ENCODE data around the gene APP. TPM values are rescaled to one million over a fixed set of nuclear protein-coding genes. Genes with fewer than 3 reads are reported as not detected.

Gene APP
- total and polyA plus RNA-seq, 3 donors from 2014 or later: 390 to 670 (median 409) TPM

DNA sequence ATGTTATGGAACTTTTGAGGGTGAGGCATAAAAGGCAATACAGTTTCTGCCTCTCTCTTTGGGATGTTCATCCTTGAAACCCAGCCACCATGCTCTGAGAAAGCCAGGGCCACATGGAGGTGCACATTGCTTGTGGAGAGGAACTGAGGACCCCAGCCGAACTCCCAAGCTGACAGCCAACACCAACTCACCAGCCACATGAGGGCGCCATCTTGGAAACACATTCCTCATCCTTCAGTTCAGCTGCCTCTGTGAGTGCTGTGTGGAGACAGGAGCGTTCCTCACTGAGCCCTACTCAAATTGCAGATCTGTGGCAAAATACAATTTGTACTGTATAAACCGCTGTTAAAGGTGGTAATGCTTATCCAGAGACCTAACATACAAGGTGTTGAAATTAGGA is 298.3 kb downstream of the APP start:
- H3K27ac ChIP-seq: no peak overlapping the region
- no peaks in the 10 kb centered on the region for H3K4me1 ChIP-seq
- intact Hi-C loops (cut with DNase I; ENCODE audit: low total_unique reads): no loop called here
- TF ChIP-seq POLR2A (IDR thresholded peaks at IDR 0.05) (no peak), CTCF (IDR thresholded peaks at IDR 0.05) (no peak)
- WGBS, 2 donors: 65 to 78% methylated on average over 4 of the region's 4 CpGs
- H3K27me3 ChIP-seq: no peaks in the 10 kb centered on the region
- DNase-seq: no peak
- H3K9me3 ChIP-seq: no peaks in the 10 kb centered on the region
- H3K36me3 ChIP-seq (ENCODE audit: low read depth, missing control alignments): no peaks in the 10 kb centered on the region
- no peak overlapping the region for H3K4me3 ChIP-seq

GRCh38 chr21:25871566-25871965 is 299.0 kb downstream of the APP start:
- Histone ChIP-seq H3K27ac (no peak overlapping the region), H3K4me1 (no peaks in the 10 kb centered on the region), H3K36me3 (ENCODE audit: low read depth, missing control alignments) (no peaks in the 10 kb centered on the region), H3K27me3 (no peaks in the 10 kb centered on the region), H3K4me3 (no peak overlapping the region), H3K9me3 (no peaks in the 10 kb centered on the region)
- TF ChIP-seq POLR2A (IDR thresholded peaks at IDR 0.05) (no peak), CTCF (IDR thresholded peaks at IDR 0.05) (no peak)
- peak; percentile 37 for DNase-seq
- intact Hi-C loops (cut with DNase I; ENCODE audit: low total_unique reads): no loop called here
- WGBS, 2 donors: 57 to 87% methylated on average over 3 of the region's 3 CpGs

GRCh38 chr21:25870084-25870483 is 300.5 kb downstream of the APP start:
- WGBS, 2 donors: 66% methylated on average over 4 of the region's 4 CpGs
- Histone ChIP-seq H3K36me3 (ENCODE audit: low read depth, missing control alignments) (no peaks in the 10 kb centered on the region), H3K4me1 (no peaks in the 10 kb centered on the region), H3K27me3 (no peaks in the 10 kb centered on the region), H3K27ac (no peak overlapping the region), H3K9me3 (no peaks in the 10 kb centered on the region), H3K4me3 (no peak overlapping the region)
- DNase-seq: no peak
- no peak for TF ChIP-seq POLR2A (IDR thresholded peaks at IDR 0.05)
- no peak for TF ChIP-seq CTCF (IDR thresholded peaks at IDR 0.05)
- intact Hi-C loops (cut with DNase I; ENCODE audit: low total_unique reads): no loop called here

DNA sequence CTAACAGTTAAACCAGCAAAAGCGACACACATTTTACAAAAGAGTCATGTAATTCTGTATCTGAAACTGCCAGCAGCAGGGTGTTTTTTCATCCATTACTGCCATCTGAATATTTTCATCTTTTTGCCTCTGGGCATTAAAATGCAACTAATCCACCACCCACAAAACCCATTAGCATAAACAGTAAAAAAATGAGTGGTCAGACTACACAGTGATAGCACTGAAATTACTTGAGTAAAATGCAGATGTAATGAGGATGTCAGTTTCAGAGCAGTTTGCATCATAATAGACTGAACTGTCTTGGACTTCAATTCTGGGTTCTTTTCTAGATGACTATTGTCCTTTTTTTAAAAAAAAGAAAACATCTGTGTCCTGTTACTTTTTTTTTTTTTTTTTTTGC is 303.5 kb downstream of the APP start:
- H3K4me1 ChIP-seq: no peaks in the 10 kb centered on the region
- no peaks in the 10 kb centered on the region for H3K27me3 ChIP-seq
- H3K27ac ChIP-seq: no peak overlapping the region
- H3K4me3 ChIP-seq: no peak overlapping the region
- no peak for DNase-seq
- 92 to 96% methylated on average over 1 of the region's 1 CpG for WGBS, 2 donors
- no peaks in the 10 kb centered on the region for H3K36me3 ChIP-seq (ENCODE audit: low read depth, missing control alignments)
- H3K9me3 ChIP-seq: no peaks in the 10 kb centered on the region
- no peak for TF ChIP-seq POLR2A (IDR thresholded peaks at IDR 0.05)
- TF ChIP-seq CTCF (IDR thresholded peaks at IDR 0.05): no peak
- intact Hi-C loops (cut with DNase I; ENCODE audit: low total_unique reads): no loop called here

- 83 to 95% methylated on average over 4 of the region's 4 CpGs for WGBS, 2 donors
- intact Hi-C loops (cut with DNase I; ENCODE audit: low total_unique reads): no loop called here
Measured at GRCh38 chr21:25863747-25864146, 306.8 kb downstream of the APP start.

More at GRCh38 chr21:25863747-25864146, 306.8 kb downstream of the APP start:
- no peaks in the 10 kb centered on the region for H3K9me3 ChIP-seq
- no peak overlapping the region for H3K4me3 ChIP-seq
- H3K27ac ChIP-seq: no peak overlapping the region
- no peaks in the 10 kb centered on the region for H3K36me3 ChIP-seq (ENCODE audit: low read depth, missing control alignments)
- no peak for TF ChIP-seq CTCF (IDR thresholded peaks at IDR 0.05)
- no peak for TF ChIP-seq POLR2A (IDR thresholded peaks at IDR 0.05)
- DNase-seq: no peak
- H3K4me1 ChIP-seq: no peaks in the 10 kb centered on the region
- H3K27me3 ChIP-seq: no peaks in the 10 kb centered on the region
